Measurements from ENCODE around the gene MPPE1. TPM values are rescaled to one million over a fixed set of nuclear protein-coding genes. Genes with fewer than 3 reads are reported as not detected.

MPPE1 gene
- total RNA-seq, 1 donor from 2014 or later, result 52.9 TPM

- H3K4me1 Mint-ChIP-seq, result no peaks in the 10 kb centered on the region
- ATAC-seq (ENCODE audit: low read depth) (no peak), DNase-seq (no peak)
- no peaks in the 10 kb centered on the region for H3K9me3 Mint-ChIP-seq
- H3K27me3 Mint-ChIP-seq, result peaks cover 2% of the 10 kb centered on the region
- no peak overlapping the region for H3K4me3 Mint-ChIP-seq
- POLR2A ChIA-PET, result no interaction called here
- intact Hi-C loops (cut with micrococcal nuclease), result no loop called here
- CTCF ChIA-PET, result no interaction called here
- no peak for TF ChIP-seq CTCF (IDR thresholded peaks at IDR 0.05)
- no peaks in the 10 kb centered on the region for H3K36me3 Mint-ChIP-seq (ENCODE audit: low read depth)
- no peak overlapping the region for H3K27ac Mint-ChIP-seq
Observed at GRCh38 chr18:11839556-11839955, 68.6 kb downstream of the MPPE1 start.

GRCh38 chr18:11834772-11835171 lies 73.3 kb downstream of the MPPE1 start:
- H3K27ac Mint-ChIP-seq, result no peak overlapping the region
- DNase-seq (no peak), ATAC-seq (ENCODE audit: low read depth) (no peak)
- CTCF ChIA-PET, result interaction anchor here (0.7 kb wide), 1 partner anchor 104 kb away, joined by 3 read pairs; no protein-coding TSS in a partner anchor
- TF ChIP-seq CTCF (IDR thresholded peaks at IDR 0.05), result no peak
- intact Hi-C loops (cut with micrococcal nuclease), result no loop called here
- no peaks in the 10 kb centered on the region for H3K4me1 Mint-ChIP-seq
- no peaks in the 10 kb centered on the region for H3K27me3 Mint-ChIP-seq
- H3K36me3 Mint-ChIP-seq (ENCODE audit: low read depth), result no peaks in the 10 kb centered on the region
- H3K4me3 Mint-ChIP-seq, result no peak overlapping the region
- no peaks in the 10 kb centered on the region for H3K9me3 Mint-ChIP-seq
- POLR2A ChIA-PET, result no interaction called here

Other genes starting within 250 kb of the MPPE1 start
- 0.22 TPM in 1 of 2 replicates, not detected in the other for gene GNAL, start 219.1 kb downstream of the MPPE1 start, total RNA-seq
- gene CHMP1B, start 56.9 kb downstream of the MPPE1 start, total RNA-seq, result 28.5 and 29.4 TPM in 2 replicates
- 5.8 and 7.5 TPM in 2 replicates for gene IMPA2, start 73.2 kb upstream of the MPPE1 start, total RNA-seq
- gene ANKRD62, start 185.5 kb upstream of the MPPE1 start, total RNA-seq, result not detected in 2 replicates